Measurements from ENCODE around the gene DGKB.

GRCh38 chr7:14233868-14234369, 668.6 kb downstream of the DGKB start:
- TF ChIP-seq CTCF (conservative IDR thresholded peaks at IDR 0.05; ENCODE audit: low read depth, low read length) (no peak), EZH2 (IDR thresholded peaks at IDR 0.05; ENCODE audit: borderline replicate concordance, low read depth, low read length, poor library complexity, severe bottlenecking) (no peak)
